22Rv1 (cell line): ENCODE measurements around the gene S100A3.

Experiments used
- CTCF ChIP-seq: fragments of 450-650 bp; IDR thresholded peaks from 2 replicates; pipeline ENCODE4 v1.5.1; 2017; ENCODE audit warnings: mild to moderate bottlenecking
- ZFX ChIP-seq: fragments of 450-650 bp; IDR thresholded peaks from 2 replicates; pipeline ENCODE4 v1.6.1; 2017; ENCODE audit warnings: antibody characterized with exemption, borderline replicate concordance

GRCh38 chr1:153503766-153504165, 45.3 kb downstream of the S100A3 start:
- TF ChIP-seq CTCF (no peak), ZFX (no peak)
